DOHH2 (cell line): ENCODE measurements around the gene SHLD1.

Experiments
- H3F3A ChIP-seq: fragments of 200-600 bp; sonication (generic), shearing (Covaris generic); 2 replicates; pipeline ENCODE4 v1.6.0; 2016; ENCODE audit warnings: antibody characterized with exemption, mild to moderate bottlenecking; ENCODE audit not compliant: control insufficient read depth, insufficient read depth
- H3K27ac ChIP-seq: fragments of 200-600 bp; sonication (generic); 2 replicates; pipeline ENCODE4 v1.5.1; 2014; ENCODE audit warnings: low read depth, mild to moderate bottlenecking, low read length, moderate library complexity
- H3K27me3 ChIP-seq: fragments of 200-600 bp; sonication (generic); 2 replicates; pipeline ENCODE4 v1.6.1; 2014; ENCODE audit warnings: mild to moderate bottlenecking, low read length, mixed read lengths; ENCODE audit not compliant: control insufficient read depth
- H3K36me3 ChIP-seq: fragments of 200-600 bp; sonication (generic); 2 replicates; pipeline ENCODE4 v1.6.1; 2014; ENCODE audit warnings: mild to moderate bottlenecking, low read length, moderate library complexity, mixed read lengths; ENCODE audit not compliant: control insufficient read depth
- H3K4me1 ChIP-seq: fragments of 200-600 bp; sonication (generic); 2 replicates; pipeline ENCODE4 v1.6.1; 2014; ENCODE audit warnings: mild to moderate bottlenecking, low read length, mixed read lengths; ENCODE audit not compliant: control insufficient read depth
- H3K4me2 ChIP-seq: fragments of 200-600 bp; sonication (generic); 2 replicates; pipeline ENCODE4 v1.6.0; 2014; ENCODE audit warnings: mild to moderate bottlenecking, low read length, moderate library complexity
- H3K4me3 ChIP-seq: fragments of 200-600 bp; sonication (generic); 2 replicates; pipeline ENCODE4 v1.5.1; 2014; ENCODE audit warnings: mild to moderate bottlenecking, low read length, mixed read lengths
- H3K79me2 ChIP-seq: fragments of 200-600 bp; sonication (generic); 2 replicates; pipeline ENCODE4 v1.6.1; 2014; ENCODE audit warnings: mild to moderate bottlenecking, low read length, mixed read lengths; ENCODE audit not compliant: control insufficient read depth
- H3K9me2 ChIP-seq: fragments of 200-600 bp; sonication (generic); replicated peaks from 2 replicates; pipeline ENCODE4 v1.6.1; 2014; ENCODE audit warnings: mild to moderate bottlenecking, low read length, mixed read lengths; ENCODE audit not compliant: control insufficient read depth
- H3K9me3 ChIP-seq: fragments of 200-600 bp; sonication (generic); 2 replicates; pipeline ENCODE4 v1.6.1; 2014; ENCODE audit warnings: antibody characterized with exemption, low read length, mixed read lengths; ENCODE audit not compliant: control insufficient read depth, insufficient read depth
- H4K20me1 ChIP-seq: fragments of 200-600 bp; sonication (generic); 2 replicates; pipeline ENCODE4 v1.6.0; 2014; ENCODE audit warnings: low read depth, mild to moderate bottlenecking, antibody characterized with exemption, low read length, moderate library complexity; ENCODE audit not compliant: control insufficient read depth, insufficient read depth
- CTCF ChIP-seq: fragments of 200-600 bp; sonication (generic); IDR thresholded peaks from one replicate; pipeline ENCODE4 v1.5.1; 2014; ENCODE audit warnings: antibody characterized with exemption, mild to moderate bottlenecking, low read depth, low read length; ENCODE audit not compliant: poor library complexity, severe bottlenecking
- EZH2phosphoT487 ChIP-seq: fragments of 200-600 bp; sonication (generic); IDR thresholded peaks from 2 replicates; pipeline ENCODE4 v1.6.1; 2017; ENCODE audit warnings: borderline replicate concordance, mild to moderate bottlenecking, antibody characterized with exemption, low read length, moderate library complexity, mixed read lengths

Gene SHLD1

GRCh38 chr20:5742041-5742440 lies 8.2 kb upstream of the SHLD1 start:
- Histone ChIP-seq H3K27ac (no peak overlapping the region), H3K36me3 (no peaks in the 10 kb centered on the region), H3K4me1 (peaks cover 20% of the 10 kb centered on the region), H3K27me3 (no peaks in the 10 kb centered on the region), H4K20me1 (no peaks in the 10 kb centered on the region), H3K4me2 (no peak overlapping the region), H3K9me3 (no peaks in the 10 kb centered on the region), H3K9me2 (no peaks in the 10 kb centered on the region), H3F3A (no peaks in the 10 kb centered on the region), H3K4me3 (no peak overlapping the region), H3K79me2 (no peaks in the 10 kb centered on the region)
- TF ChIP-seq CTCF (no peak), EZH2phosphoT487 (no peak)

- H3K4me2 ChIP-seq, result no peak overlapping the region
- H3K27me3 ChIP-seq, result no peaks in the 10 kb centered on the region
- no peak overlapping the region for H3K27ac ChIP-seq
- no peaks in the 10 kb centered on the region for H3K9me3 ChIP-seq
- H3K79me2 ChIP-seq, result peaks cover 2% of the 10 kb centered on the region
- no peak for TF ChIP-seq EZH2phosphoT487
- TF ChIP-seq CTCF, result no peak
- no peaks in the 10 kb centered on the region for H3K9me2 ChIP-seq
- H4K20me1 ChIP-seq, result no peaks in the 10 kb centered on the region
- no peak overlapping the region for H3K4me3 ChIP-seq
- no peaks in the 10 kb centered on the region; the same call in 1 of the 2 replicates for H3K36me3 ChIP-seq
- peaks cover 6% of the 10 kb centered on the region for H3K4me1 ChIP-seq
- peaks cover 5% of the 10 kb centered on the region; the same call in 1 of the 2 replicates for H3F3A ChIP-seq
Observed at GRCh38 chr20:5745416-5746030, 4.7 kb upstream of the SHLD1 start.

DNA sequence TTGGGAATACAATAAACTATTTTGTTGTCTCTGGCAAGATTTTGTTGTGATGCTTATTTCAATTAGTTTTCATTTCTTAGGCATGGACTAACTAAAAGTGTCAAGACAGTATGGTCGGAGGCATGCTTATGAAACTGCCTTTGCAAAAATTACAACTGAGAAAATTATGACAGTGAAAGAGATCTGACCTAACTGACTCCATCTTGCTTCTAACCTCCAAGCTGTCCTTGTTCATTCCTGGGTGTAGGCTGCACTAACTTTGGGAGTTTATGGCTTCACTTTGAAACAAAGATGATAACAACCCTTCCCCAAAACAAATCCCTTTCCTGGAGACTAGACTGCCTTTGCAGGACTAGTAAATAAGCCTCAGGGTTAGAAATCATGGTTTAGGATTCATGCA lies 4.1 kb upstream of the SHLD1 start:
- H3K79me2 ChIP-seq, result peaks cover 7% of the 10 kb centered on the region
- no peaks in the 10 kb centered on the region for H3K27me3 ChIP-seq
- no peak overlapping the region for H3K4me3 ChIP-seq
- no peak overlapping the region for H3K27ac ChIP-seq
- H3F3A ChIP-seq, result peaks cover 5% of the 10 kb centered on the region; the same call in 1 of the 2 replicates
- no peak for TF ChIP-seq EZH2phosphoT487
- TF ChIP-seq CTCF, result no peak
- H3K36me3 ChIP-seq, result no peaks in the 10 kb centered on the region; the same call in 1 of the 2 replicates
- H3K4me2 ChIP-seq, result no peak overlapping the region
- no peaks in the 10 kb centered on the region for H3K9me2 ChIP-seq
- H3K9me3 ChIP-seq, result no peaks in the 10 kb centered on the region
- H4K20me1 ChIP-seq, result no peaks in the 10 kb centered on the region
- peaks cover 8% of the 10 kb centered on the region for H3K4me1 ChIP-seq
